Right renal cortex interstitium (tissue), 3 donors: ENCODE results near the gene KCNH6. TPM values are rescaled to one million over a fixed set of nuclear protein-coding genes. Genes with fewer than 3 reads are reported as not detected.

Source experiments
- DNase-seq, 3 donors: peaks; one replicate each; pipeline ENCODE4 v3.0.0-alpha.2; 2013; ENCODE audit warnings: low read depth in 3 of 3, low spot score in 2 of 3
- polyA plus RNA-seq, 3 donors: library from polyadenylated mRNA; unstranded; fragments of 120-200 nt; gene quantifications; one replicate each; pipeline ENCODE4 v1.2.1, GENCODE V29; 2013; ENCODE audit not compliant: insufficient read length in 3 of 3

KCNH6 gene
- polyA plus RNA-seq, 3 donors: 1.3 to 2.0 (median 1.7) TPM

- no peak for DNase-seq
These were observed 6.8 kb downstream of the KCNH6 start for GRCh38 chr17:63529711-63530556.

- no peak for DNase-seq
These were observed 7.4 kb downstream of the KCNH6 start for GRCh38 chr17:63530557-63531021.

GRCh38 chr17:63531022-63531965, 8.1 kb downstream of the KCNH6 start:
- DNase-seq: no peak

GRCh38 chr17:63533433-63534077, 10.4 kb downstream of the KCNH6 start:
- DNase-seq: no peak

GRCh38 chr17:63534078-63534570, 11.0 kb downstream of the KCNH6 start:
- DNase-seq: no peak

GRCh38 chr17:63534816-63535455, 11.8 kb downstream of the KCNH6 start:
- no peak for DNase-seq

GRCh38 chr17:63535640-63536039, 12.5 kb downstream of the KCNH6 start:
- DNase-seq: no peak

- DNase-seq: no peak
These were observed 13.8 kb downstream of the KCNH6 start for GRCh38 chr17:63537001-63537400.

GRCh38 chr17:63537991-63538692, 15.0 kb downstream of the KCNH6 start:
- DNase-seq: no peak

GRCh38 chr17:63538693-63539595, 15.8 kb downstream of the KCNH6 start:
- DNase-seq: no peak

- no peak for DNase-seq
These were observed 17.4 kb downstream of the KCNH6 start for GRCh38 chr17:63540590-63540989.

GRCh38 chr17:63542218-63542545, 19.0 kb downstream of the KCNH6 start:
- DNase-seq: no peak

- no peak for DNase-seq
These were observed 20.0 kb downstream of the KCNH6 start for GRCh38 chr17:63542942-63543821.

- DNase-seq: no peak
These were observed 20.8 kb downstream of the KCNH6 start for GRCh38 chr17:63543822-63544420.

GRCh38 chr17:63544467-63545301, 21.5 kb downstream of the KCNH6 start:
- DNase-seq: no peak

GRCh38 chr17:63546308-63547082, 23.3 kb downstream of the KCNH6 start:
- no peak for DNase-seq
